Measurements from ENCODE around the gene PPP2R2B. TPM values are rescaled to one million over a fixed set of nuclear protein-coding genes. Genes with fewer than 3 reads are reported as not detected.
A peak's percentile ranks its signal among the peaks of the same experiment; 100 is the strongest.

PPP2R2B gene
- total RNA-seq = 1 to 10 TPM in 1 of 2 donors, under 1 TPM in 1; 0.70 to 2.0 TPM

- H3K27ac Mint-ChIP-seq = no peak within 1 kb of the TSS
- DNase-seq (peak; percentile 50 to 69), ATAC-seq (replicated peaks in 1 of 2) (peak; percentile 86 to 88)
- H3K4me1 Mint-ChIP-seq (ENCODE audit: low read depth) = peaks cover 9% of the 10 kb centered on the region
- peaks cover 44% of the 10 kb centered on the region for H3K27me3 Mint-ChIP-seq (ENCODE audit: low read depth)
- no peaks in the 10 kb centered on the region for H3K36me3 Mint-ChIP-seq (ENCODE audit: insufficient read depth in 2 of 2)
- peak within 1 kb of the TSS; percentile 86 to 89 for H3K4me3 Mint-ChIP-seq
- no peaks in the 10 kb centered on the region for H3K9me3 Mint-ChIP-seq
These were observed at the start of gene PPP2R2B for GRCh38 chr5:146878476-146879172. Gene PPP2R2B (minus strand): TSS chr5:146878757.

- Mint-ChIP-seq H3K4me1 (ENCODE audit: low read depth) (no peaks in the 10 kb centered on the region), H3K4me3 (no peak overlapping the region), H3K36me3 (ENCODE audit: insufficient read depth in 2 of 2) (no peaks in the 10 kb centered on the region), H3K27me3 (ENCODE audit: low read depth) (peaks cover 7% of the 10 kb centered on the region), H3K27ac (no peak overlapping the region), H3K9me3 (no peaks in the 10 kb centered on the region)
- ATAC-seq (replicated peaks in 1 of 2) (no peak), DNase-seq (no peak)
These were observed 45.6 kb upstream of the PPP2R2B start for GRCh38 chr5:146924132-146924531.

- H3K4me3 Mint-ChIP-seq = no peak overlapping the region
- H3K27me3 Mint-ChIP-seq (ENCODE audit: low read depth) = no peaks in the 10 kb centered on the region
- H3K36me3 Mint-ChIP-seq (ENCODE audit: insufficient read depth in 2 of 2) = no peaks in the 10 kb centered on the region
- H3K9me3 Mint-ChIP-seq = no peaks in the 10 kb centered on the region
- no peak overlapping the region for H3K27ac Mint-ChIP-seq
- ATAC-seq (replicated peaks in 1 of 2) = no peak
- no peak for DNase-seq
- H3K4me1 Mint-ChIP-seq (ENCODE audit: low read depth) = peaks cover 2% of the 10 kb centered on the region
These were observed 42.7 kb upstream of the PPP2R2B start for GRCh38 chr5:146921225-146921624.

GRCh38 chr5:146920351-146920881 lies 41.9 kb upstream of the PPP2R2B start:
- DNase-seq = no peak

DNA sequence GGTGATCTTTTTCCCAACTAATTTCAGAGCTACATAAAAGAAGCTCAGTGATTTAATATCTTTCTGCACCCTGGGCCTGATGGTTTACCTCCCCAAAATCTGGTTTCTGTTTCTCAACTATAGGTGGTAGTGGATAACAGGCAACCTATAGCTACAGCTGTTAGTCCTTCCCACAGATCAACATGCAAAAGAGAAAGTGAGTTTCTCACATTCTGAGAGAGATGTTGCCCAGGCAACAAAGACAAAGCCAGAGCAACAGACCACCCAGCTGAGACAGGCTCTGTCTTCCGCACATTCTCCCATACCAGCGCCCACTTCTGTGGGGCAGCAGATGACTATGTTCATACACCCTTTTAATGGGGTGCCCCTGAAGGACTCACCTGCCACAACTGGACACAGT lies 40.7 kb upstream of the PPP2R2B start:
- ATAC-seq (replicated peaks in 1 of 2) = no peak
- Mint-ChIP-seq H3K9me3 (no peaks in the 10 kb centered on the region), H3K27me3 (ENCODE audit: low read depth) (no peaks in the 10 kb centered on the region), H3K36me3 (ENCODE audit: insufficient read depth in 2 of 2) (no peaks in the 10 kb centered on the region), H3K4me1 (ENCODE audit: low read depth) (peaks cover 10% of the 10 kb centered on the region), H3K27ac (no peak overlapping the region), H3K4me3 (no peak overlapping the region)
- no peak for DNase-seq

More at GRCh38 chr5:146920351-146920881, 41.9 kb upstream of the PPP2R2B start:
- no peak overlapping the region for H3K27ac Mint-ChIP-seq
- ATAC-seq (replicated peaks in 1 of 2) = no peak
- H3K4me1 Mint-ChIP-seq (ENCODE audit: low read depth) = peaks cover 10% of the 10 kb centered on the region
- H3K36me3 Mint-ChIP-seq (ENCODE audit: insufficient read depth in 2 of 2) = no peaks in the 10 kb centered on the region
- H3K27me3 Mint-ChIP-seq (ENCODE audit: low read depth) = no peaks in the 10 kb centered on the region
- no peaks in the 10 kb centered on the region for H3K9me3 Mint-ChIP-seq
- H3K4me3 Mint-ChIP-seq = no peak overlapping the region

- no peak overlapping the region for H3K27ac Mint-ChIP-seq
- no peaks in the 10 kb centered on the region for H3K9me3 Mint-ChIP-seq
- no peaks in the 10 kb centered on the region for H3K36me3 Mint-ChIP-seq (ENCODE audit: insufficient read depth in 2 of 2)
- no peak overlapping the region for H3K4me3 Mint-ChIP-seq
- no peaks in the 10 kb centered on the region for H3K27me3 Mint-ChIP-seq (ENCODE audit: low read depth)
- no peak for DNase-seq
- H3K4me1 Mint-ChIP-seq (ENCODE audit: low read depth) = peaks cover 10% of the 10 kb centered on the region
- no peak for ATAC-seq (replicated peaks in 1 of 2)
These were observed 39.4 kb upstream of the PPP2R2B start for GRCh38 chr5:146917931-146918330.

DNA sequence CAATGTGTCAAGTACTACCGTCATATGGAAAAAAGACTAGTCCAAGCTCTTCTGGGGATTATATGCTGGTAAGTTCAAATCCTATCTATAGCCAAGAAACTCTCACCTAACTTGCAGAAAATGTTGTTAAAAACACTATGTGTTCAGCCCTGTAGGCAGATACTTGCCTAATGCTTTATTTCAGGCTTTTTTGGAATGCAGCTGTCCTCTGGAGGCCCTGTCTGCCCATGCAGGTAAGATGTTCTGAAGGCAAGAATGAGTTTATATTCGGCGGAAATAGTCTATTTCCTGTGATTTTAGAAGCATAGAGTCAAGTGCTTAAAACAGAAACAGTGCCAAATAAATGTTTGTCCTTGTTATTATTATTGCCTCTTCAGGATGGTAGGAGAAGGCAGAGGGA lies 34.3 kb upstream of the PPP2R2B start:
- H3K27ac Mint-ChIP-seq = no peak overlapping the region
- no peak overlapping the region for H3K4me3 Mint-ChIP-seq
- peaks cover 20% of the 10 kb centered on the region for H3K4me1 Mint-ChIP-seq (ENCODE audit: low read depth)
- ATAC-seq (replicated peaks in 1 of 2) (no peak), DNase-seq (no peak)
- no peaks in the 10 kb centered on the region for H3K9me3 Mint-ChIP-seq
- peaks cover 7% of the 10 kb centered on the region for H3K27me3 Mint-ChIP-seq (ENCODE audit: low read depth)
- no peaks in the 10 kb centered on the region for H3K36me3 Mint-ChIP-seq (ENCODE audit: insufficient read depth in 2 of 2)

- Mint-ChIP-seq H3K27me3 (ENCODE audit: low read depth) (peaks cover 7% of the 10 kb centered on the region), H3K9me3 (no peaks in the 10 kb centered on the region), H3K4me1 (ENCODE audit: low read depth) (peaks cover 10% of the 10 kb centered on the region), H3K36me3 (ENCODE audit: insufficient read depth in 2 of 2) (no peaks in the 10 kb centered on the region), H3K27ac (no peak overlapping the region), H3K4me3 (no peak overlapping the region)
- no peak for DNase-seq
- no peak for ATAC-seq (replicated peaks in 1 of 2)
These were observed 31.7 kb upstream of the PPP2R2B start for GRCh38 chr5:146910239-146910638.

DNA sequence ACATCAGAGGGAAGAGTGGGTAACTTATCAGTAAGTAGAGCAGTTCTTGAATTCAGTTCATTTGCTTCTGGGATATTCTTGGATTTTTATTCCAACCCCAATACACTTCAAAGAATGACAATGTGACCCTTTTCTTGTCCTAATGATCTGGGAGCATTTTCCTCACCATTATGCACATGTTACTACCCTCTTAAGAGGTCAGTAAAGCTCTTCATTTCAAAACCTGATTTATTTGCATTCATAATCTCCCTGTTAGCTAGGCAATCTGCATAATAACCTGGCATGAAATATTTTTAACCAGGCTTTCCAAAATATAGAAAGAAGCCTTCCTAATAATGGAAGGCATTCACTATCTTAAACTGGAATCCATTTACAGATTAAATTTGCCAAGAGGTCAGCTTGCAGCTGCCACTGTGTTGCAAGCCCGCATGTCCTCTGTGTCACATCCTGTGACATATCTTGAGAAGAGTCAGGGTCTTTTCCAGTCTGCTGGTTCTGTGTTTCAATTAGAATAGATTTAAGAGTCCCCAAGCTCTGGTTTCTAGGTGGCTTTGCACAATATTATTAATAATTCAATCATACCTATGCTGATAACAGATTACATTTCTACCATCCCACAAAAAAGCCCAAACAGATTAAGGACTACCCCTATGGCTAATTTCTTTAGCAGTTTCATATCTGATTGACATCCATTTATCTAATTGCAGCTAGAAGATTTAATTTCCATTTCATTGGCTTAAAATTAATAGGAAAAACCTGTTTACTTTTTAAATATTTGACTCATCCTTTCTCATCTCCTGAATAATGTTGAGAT lies 30.9 kb upstream of the PPP2R2B start:
- Mint-ChIP-seq H3K27ac (no peak overlapping the region), H3K4me1 (ENCODE audit: low read depth) (peaks cover 10% of the 10 kb centered on the region), H3K9me3 (no peaks in the 10 kb centered on the region), H3K27me3 (ENCODE audit: low read depth) (peaks cover 7% of the 10 kb centered on the region), H3K36me3 (ENCODE audit: insufficient read depth in 2 of 2) (no peaks in the 10 kb centered on the region), H3K4me3 (no peak overlapping the region)
- DNase-seq = no peak
- ATAC-seq (replicated peaks in 1 of 2) = no peak

GRCh38 chr5:146906803-146907202 lies 28.2 kb upstream of the PPP2R2B start:
- H3K4me1 Mint-ChIP-seq (ENCODE audit: low read depth) = no peaks in the 10 kb centered on the region
- H3K27ac Mint-ChIP-seq = no peak overlapping the region
- DNase-seq = no peak
- no peaks in the 10 kb centered on the region for H3K9me3 Mint-ChIP-seq
- H3K36me3 Mint-ChIP-seq (ENCODE audit: insufficient read depth in 2 of 2) = no peaks in the 10 kb centered on the region
- H3K4me3 Mint-ChIP-seq = no peak overlapping the region
- no peak for ATAC-seq (replicated peaks in 1 of 2)
- H3K27me3 Mint-ChIP-seq (ENCODE audit: low read depth) = peaks cover 7% of the 10 kb centered on the region

- no peaks in the 10 kb centered on the region for H3K4me1 Mint-ChIP-seq (ENCODE audit: low read depth)
- DNase-seq (no peak), ATAC-seq (replicated peaks in 1 of 2) (no peak)
- H3K4me3 Mint-ChIP-seq = no peak overlapping the region
- H3K27ac Mint-ChIP-seq = no peak overlapping the region
- peaks cover 0 to 2% of the 10 kb centered on the region in 2 donors for H3K9me3 Mint-ChIP-seq
- no peaks in the 10 kb centered on the region for H3K27me3 Mint-ChIP-seq (ENCODE audit: low read depth)
- H3K36me3 Mint-ChIP-seq (ENCODE audit: insufficient read depth in 2 of 2) = no peaks in the 10 kb centered on the region
These were observed 26.3 kb upstream of the PPP2R2B start for GRCh38 chr5:146904890-146905289.

GRCh38 chr5:146903789-146904188 lies 25.2 kb upstream of the PPP2R2B start:
- DNase-seq (no peak), ATAC-seq (replicated peaks in 1 of 2) (no peak)
- Mint-ChIP-seq H3K36me3 (ENCODE audit: insufficient read depth in 2 of 2) (no peaks in the 10 kb centered on the region), H3K4me3 (no peak overlapping the region), H3K27ac (no peak overlapping the region), H3K27me3 (ENCODE audit: low read depth) (no peaks in the 10 kb centered on the region), H3K9me3 (peaks cover 0 to 2% of the 10 kb centered on the region in 2 donors), H3K4me1 (ENCODE audit: low read depth) (no peaks in the 10 kb centered on the region)

DNA sequence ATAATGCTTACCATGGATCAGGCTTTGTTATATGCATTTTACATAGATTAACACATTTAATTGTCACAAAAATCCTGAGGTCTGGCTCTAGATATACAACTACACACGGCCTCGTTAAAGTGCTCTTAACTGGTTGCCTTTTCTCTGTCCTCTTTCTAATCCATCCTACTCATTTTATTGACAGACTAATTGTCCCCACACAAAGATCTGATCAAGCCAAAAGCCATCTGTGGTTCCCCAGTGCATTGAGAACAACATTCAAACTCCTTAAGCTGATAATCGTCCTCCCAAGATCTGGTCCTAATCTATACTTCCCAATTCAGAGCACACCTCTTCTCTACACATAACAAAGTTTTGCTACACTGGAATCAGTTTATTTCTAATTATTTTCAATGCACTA lies 23.9 kb upstream of the PPP2R2B start:
- Mint-ChIP-seq H3K4me1 (ENCODE audit: low read depth) (no peaks in the 10 kb centered on the region), H3K27me3 (ENCODE audit: low read depth) (no peaks in the 10 kb centered on the region), H3K4me3 (no peak overlapping the region), H3K27ac (no peak overlapping the region), H3K9me3 (peaks cover under 1 to 2% of the 10 kb centered on the region in 2 donors), H3K36me3 (ENCODE audit: insufficient read depth in 2 of 2) (peaks cover 0 to under 1% of the 10 kb centered on the region in 2 donors)
- ATAC-seq (replicated peaks in 1 of 2) = no peak
- no peak for DNase-seq
